ENCODE results near the gene REEP5.
"Not testable (repeated sequence)": the region's sequence is repeated elsewhere in the genome, so short reads cannot be mapped to it uniquely, and the experiment has no call there.

DNA sequence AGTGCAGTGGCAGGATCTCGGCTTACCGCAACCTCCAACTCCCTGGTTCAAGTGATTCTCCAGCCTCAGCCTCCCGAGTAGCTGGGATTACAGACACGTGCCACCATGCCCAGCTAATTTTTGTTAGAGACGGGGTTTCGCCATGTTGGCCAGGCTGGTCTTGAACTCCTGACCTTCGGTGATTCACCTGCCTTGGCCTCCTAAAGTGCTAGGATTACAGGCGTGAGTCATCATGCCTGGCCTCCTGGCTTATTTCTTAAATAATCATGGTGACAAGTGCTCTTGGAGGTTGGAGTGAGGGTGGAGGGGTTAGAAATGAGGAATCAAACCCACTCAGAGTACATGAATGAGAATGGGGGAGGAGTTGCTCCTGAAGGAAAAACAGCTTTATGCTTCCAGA is 37.8 kb upstream of the REEP5 start:
- not testable (repeated sequence) for TF ChIP-seq ZFP82 (CRISPR knock-in tag; IDR thresholded peaks at IDR 0.05; ENCODE audit: borderline replicate concordance); ZNF180 (CRISPR knock-in tag; IDR thresholded peaks at IDR 0.05; ENCODE audit: borderline replicate concordance, low read depth); POLR2A (IDR thresholded peaks at IDR 0.05; ENCODE audit: insufficient read depth in 1 of 2, low read depth in 2 of 2, low read length in 2 of 2); ERF (CRISPR knock-in tag; IDR thresholded peaks at IDR 0.05); YEATS2 (CRISPR knock-in tag; IDR thresholded peaks at IDR 0.05; ENCODE audit: borderline replicate concordance); LBX2 (CRISPR knock-in tag; IDR thresholded peaks at IDR 0.05; ENCODE audit: borderline replicate concordance); ZHX1 (CRISPR knock-in tag; IDR thresholded peaks at IDR 0.05; ENCODE audit: low read depth); MAFK (conservative IDR thresholded peaks at IDR 0.05 in 1 of 2, IDR thresholded peaks at IDR 0.05 in 1 of 2; ENCODE audit: low read length in 2 of 2); EZH2 (conservative IDR thresholded peaks at IDR 0.05; ENCODE audit: low read depth, low read length); USF2 (IDR thresholded peaks at IDR 0.05; ENCODE audit: low read depth, low read length); USF2 (CRISPR knock-in tag; IDR thresholded peaks at IDR 0.05; ENCODE audit: borderline replicate concordance)
- TF ChIP-seq, protein P1, sequence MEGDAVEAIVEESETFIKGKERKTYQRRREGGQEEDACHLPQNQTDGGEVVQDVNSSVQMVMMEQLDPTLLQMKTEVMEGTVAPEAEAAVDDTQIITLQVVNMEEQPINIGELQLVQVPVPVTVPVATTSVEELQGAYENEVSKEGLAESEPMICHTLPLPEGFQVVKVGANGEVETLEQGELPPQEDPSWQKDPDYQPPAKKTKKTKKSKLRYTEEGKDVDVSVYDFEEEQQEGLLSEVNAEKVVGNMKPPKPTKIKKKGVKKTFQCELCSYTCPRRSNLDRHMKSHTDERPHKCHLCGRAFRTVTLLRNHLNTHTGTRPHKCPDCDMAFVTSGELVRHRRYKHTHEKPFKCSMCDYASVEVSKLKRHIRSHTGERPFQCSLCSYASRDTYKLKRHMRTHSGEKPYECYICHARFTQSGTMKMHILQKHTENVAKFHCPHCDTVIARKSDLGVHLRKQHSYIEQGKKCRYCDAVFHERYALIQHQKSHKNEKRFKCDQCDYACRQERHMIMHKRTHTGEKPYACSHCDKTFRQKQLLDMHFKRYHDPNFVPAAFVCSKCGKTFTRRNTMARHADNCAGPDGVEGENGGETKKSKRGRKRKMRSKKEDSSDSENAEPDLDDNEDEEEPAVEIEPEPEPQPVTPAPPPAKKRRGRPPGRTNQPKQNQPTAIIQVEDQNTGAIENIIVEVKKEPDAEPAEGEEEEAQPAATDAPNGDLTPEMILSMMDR (CRISPR knock-in tag; IDR thresholded peaks at IDR 0.05), result not testable (repeated sequence)
- TF ChIP-seq, protein P2, sequence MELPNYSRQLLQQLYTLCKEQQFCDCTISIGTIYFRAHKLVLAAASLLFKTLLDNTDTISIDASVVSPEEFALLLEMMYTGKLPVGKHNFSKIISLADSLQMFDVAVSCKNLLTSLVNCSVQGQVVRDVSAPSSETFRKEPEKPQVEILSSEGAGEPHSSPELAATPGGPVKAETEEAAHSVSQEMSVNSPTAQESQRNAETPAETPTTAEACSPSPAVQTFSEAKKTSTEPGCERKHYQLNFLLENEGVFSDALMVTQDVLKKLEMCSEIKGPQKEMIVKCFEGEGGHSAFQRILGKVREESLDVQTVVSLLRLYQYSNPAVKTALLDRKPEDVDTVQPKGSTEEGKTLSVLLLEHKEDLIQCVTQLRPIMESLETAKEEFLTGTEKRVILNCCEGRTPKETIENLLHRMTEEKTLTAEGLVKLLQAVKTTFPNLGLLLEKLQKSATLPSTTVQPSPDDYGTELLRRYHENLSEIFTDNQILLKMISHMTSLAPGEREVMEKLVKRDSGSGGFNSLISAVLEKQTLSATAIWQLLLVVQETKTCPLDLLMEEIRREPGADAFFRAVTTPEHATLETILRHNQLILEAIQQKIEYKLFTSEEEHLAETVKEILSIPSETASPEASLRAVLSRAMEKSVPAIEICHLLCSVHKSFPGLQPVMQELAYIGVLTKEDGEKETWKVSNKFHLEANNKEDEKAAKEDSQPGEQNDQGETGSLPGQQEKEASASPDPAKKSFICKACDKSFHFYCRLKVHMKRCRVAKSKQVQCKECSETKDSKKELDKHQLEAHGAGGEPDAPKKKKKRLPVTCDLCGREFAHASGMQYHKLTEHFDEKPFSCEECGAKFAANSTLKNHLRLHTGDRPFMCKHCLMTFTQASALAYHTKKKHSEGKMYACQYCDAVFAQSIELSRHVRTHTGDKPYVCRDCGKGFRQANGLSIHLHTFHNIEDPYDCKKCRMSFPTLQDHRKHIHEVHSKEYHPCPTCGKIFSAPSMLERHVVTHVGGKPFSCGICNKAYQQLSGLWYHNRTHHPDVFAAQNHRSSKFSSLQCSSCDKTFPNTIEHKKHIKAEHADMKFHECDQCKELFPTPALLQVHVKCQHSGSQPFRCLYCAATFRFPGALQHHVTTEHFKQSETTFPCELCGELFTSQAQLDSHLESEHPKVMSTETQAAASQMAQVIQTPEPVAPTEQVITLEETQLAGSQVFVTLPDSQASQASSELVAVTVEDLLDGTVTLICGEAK (IDR thresholded peaks at IDR 0.05), result not testable (repeated sequence)
- TF ChIP-seq, protein P2 (CRISPR knock-in tag; IDR thresholded peaks at IDR 0.05), result not testable (repeated sequence)
